LHCN-M2 (cell line): Measurements from ENCODE around the gene DRGX. TPM values are rescaled to one million over a fixed set of nuclear protein-coding genes. Genes with fewer than 3 reads are reported as not detected.

Source experiments
- DNase-seq: peaks from one replicate; pipeline ENCODE4 v3.0.0-alpha.2; 2012; ENCODE audit warnings: low read depth
- total RNA-seq: library from RNA; depleted of rRNA; stranded (reverse); fragments of >200 nt; gene quantifications from 2 replicates; pipeline ENCODE4 v1.2.3, GENCODE V29; 2014; rRNA removed

DRGX gene
- total RNA-seq, 1 experiment from 2014 or later = not detected

DNA sequence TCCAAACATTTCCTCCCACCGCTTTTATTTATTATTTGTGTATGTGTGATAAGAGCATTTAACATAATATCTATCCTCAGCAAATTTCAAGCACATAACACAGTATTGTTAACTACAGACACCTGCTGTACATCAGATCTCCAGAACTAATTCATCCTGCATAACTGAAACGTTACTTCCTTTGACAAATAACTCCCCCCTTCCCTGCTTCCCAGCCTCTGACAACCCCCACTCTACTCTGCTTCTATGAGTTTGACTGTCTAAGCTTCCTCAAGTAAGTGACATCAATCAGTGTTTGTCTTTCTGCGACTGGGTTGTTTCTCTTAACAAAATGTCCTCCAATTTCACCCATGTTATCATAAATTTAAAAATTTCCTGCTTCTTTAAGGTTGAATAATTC is 74.9 kb downstream of the DRGX start:
- no peak for DNase-seq

DNA sequence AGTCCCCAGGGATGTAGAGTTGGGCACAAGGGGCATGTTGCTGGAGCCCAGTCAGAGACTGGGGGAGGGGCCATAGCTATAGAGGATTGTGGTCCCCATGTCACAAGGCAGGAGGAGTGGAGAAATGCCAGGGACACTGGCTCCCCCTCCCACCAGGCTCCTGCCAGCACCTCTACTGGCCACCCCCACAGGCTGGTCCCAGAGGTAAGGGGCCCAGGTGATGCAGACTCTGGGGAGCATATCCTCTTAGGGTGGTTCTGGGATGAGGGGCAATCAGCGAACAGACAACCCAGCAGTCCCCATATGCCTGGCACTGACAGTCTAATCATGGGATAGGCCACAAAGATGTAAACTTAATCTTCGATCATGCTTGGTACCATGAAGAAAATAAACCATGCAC is 75.7 kb downstream of the DRGX start:
- no peak for DNase-seq

- no peak for DNase-seq
These were observed 76.7 kb downstream of the DRGX start for GRCh38 chr10:49319206-49319605.

DNA sequence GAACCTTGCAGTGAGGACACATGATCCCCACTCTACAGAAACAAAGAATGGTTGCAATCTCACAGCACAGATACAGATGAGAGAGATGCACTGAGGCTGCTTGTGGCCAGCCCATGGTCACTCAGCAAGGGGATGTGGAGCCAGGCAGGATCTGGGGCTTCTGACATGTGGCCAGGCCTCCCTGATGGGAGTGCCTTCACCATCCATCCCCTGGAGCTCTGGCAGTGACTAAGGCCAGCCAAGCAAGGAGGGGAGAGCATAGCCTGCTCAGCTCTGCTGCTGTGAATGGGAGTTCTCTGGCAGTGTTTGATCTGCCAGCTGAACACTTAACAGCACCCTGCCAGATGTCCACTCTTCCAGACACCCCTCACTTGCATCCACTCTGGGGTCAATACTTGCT is 77.1 kb downstream of the DRGX start:
- no peak for DNase-seq

DNA sequence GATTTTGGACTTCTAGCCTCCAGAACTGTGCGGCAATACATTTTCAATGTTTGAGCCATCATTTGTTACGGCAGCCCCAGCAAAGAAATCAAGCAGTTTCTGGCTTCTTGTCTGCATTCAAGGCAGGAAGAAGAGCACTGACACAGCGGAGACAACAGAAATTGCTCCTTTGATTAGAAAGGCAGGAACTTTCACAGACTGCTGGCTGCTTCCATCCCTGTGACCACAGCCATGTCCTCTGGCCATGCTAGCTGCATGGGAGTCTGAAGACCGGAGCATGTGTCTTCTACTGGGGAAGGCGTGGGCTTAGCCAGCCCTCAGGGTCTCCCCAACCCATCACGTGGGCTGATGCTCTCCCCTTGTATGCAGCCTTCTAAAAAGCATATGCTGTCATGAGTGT is 77.9 kb downstream of the DRGX start:
- DNase-seq = no peak

GRCh38 chr10:49314806-49315205 is 81.1 kb downstream of the DRGX start:
- no peak for DNase-seq

Other genes with a start within 250 kb of the DRGX start
- not detected in 2 replicates for gene TMEM273, start 207.7 kb downstream of the DRGX start, total RNA-seq
- not detected in 2 replicates for gene C10orf71, start 96.9 kb downstream of the DRGX start, total RNA-seq
- gene ERCC6, start 143.0 kb upstream of the DRGX start, total RNA-seq = 6.3 and 7.3 TPM in 2 replicates
- gene SLC18A3, start 214.2 kb upstream of the DRGX start, total RNA-seq = not detected in 2 replicates
- not detected in 2 replicates for gene CHAT, start 217.9 kb upstream of the DRGX start, total RNA-seq